Measurements from ENCODE around the gene USP24.

- no peak for TF ChIP-seq POLR2A (IDR thresholded peaks at IDR 0.05; ENCODE audit: low read depth, low read length)
- no peak for TF ChIP-seq POLR2AphosphoS5 (IDR thresholded peaks at IDR 0.05; ENCODE audit: low read depth, low read length)
- TF ChIP-seq TAF1 (IDR thresholded peaks at IDR 0.05; ENCODE audit: low read depth, low read length): no peak
- TF ChIP-seq SPI1 (IDR thresholded peaks at IDR 0.05; ENCODE audit: low read depth, low read length): no peak
Observed at GRCh38 chr1:55230659-55231058, 15.5 kb upstream of the USP24 start.
